Smooth muscle cell of the brain vasculature (primary cell): ENCODE data around the gene BMPR2.
"Not testable (repeated sequence)": the region's sequence is repeated elsewhere in the genome, so short reads cannot be mapped to it uniquely, and the experiment has no call there.

ENCODE experiments used
- DNase-seq: peaks from one replicate; pipeline ENCODE4 v3.0.0-alpha.2; 2012; ENCODE audit warnings: low read depth, low spot score

Gene BMPR2

DNA sequence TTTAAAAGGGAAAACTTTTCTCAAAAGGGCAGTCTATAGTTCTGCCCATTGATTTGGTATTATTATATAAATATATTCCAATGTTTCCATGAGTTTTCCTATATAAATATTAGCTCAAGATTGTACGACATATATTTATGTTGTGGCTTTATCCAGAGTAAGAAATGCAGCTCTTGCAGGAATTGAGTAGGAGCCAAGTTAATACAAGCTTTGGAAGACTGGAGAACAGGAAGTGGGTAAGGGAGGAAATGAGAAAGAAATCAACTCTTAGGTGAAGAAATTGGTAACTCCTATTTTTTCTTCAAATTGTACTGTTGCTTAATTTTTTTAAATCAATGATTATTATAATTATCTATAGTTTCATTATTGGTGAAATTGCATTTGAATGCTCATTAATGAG is 153.3 kb downstream of the BMPR2 start:
- DNase-seq: no peak

DNA sequence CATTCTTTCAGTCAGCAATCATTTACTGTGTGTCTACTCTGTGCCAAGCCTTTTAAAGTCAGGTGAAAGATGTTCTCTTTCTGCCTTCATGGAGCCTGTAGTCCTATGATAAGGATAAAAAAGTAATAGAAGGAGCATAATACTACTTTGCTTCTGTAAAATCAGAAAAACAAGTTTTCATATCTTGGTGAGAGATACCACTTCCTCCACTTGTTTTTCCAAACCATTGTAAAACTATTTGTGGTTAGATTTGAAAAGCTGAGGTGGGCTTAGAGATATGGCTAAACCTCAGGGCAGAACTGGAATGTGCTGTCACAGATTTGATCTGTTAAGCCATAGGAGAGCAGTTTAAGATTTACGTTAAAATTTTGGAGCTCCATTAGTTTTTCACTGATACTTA is 153.9 kb downstream of the BMPR2 start:
- no peak for DNase-seq

DNA sequence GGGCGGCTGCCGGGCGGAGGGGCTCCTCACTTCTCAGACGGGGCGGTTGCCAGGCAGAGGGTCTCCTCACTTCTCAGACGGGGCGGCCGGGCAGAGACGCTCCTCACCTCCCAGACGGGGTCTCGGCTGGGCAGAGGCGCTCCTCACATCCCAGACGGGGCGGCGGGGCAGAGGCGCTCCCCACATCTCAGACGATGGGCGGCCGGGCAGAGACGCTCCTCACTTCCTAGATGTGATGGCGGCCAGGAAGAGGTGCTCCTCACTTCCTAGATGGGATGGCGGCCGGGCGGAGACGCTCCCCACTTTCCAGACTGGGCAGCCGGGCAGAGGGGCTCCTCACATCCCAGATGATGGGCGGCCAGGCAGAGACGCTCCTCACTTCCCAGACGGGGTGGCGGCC is 159.2 kb downstream of the BMPR2 start:
- DNase-seq: not testable (repeated sequence)

GRCh38 chr2:202541137-202541536 is 165.0 kb downstream of the BMPR2 start:
- DNase-seq: no peak

DNA sequence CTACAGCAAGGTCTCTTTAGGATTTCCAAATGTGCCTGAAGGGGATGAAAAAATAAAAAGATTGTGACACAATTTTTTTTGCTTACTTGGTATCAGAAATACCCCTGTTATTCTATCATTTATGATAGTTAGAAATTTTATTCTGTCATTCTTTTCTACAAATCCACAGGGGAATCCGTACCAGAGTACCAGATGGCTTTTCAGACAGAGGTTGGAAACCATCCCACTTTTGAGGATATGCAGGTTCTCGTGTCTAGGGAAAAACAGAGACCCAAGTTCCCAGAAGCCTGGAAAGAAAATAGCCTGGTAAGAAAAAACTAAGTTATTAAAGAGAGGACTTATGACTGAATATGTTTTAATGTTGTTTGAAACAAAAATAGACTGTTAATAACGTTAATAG is 166.0 kb downstream of the BMPR2 start:
- no peak for DNase-seq

GRCh38 chr2:202545523-202545922 is 169.4 kb downstream of the BMPR2 start:
- no peak for DNase-seq

DNA sequence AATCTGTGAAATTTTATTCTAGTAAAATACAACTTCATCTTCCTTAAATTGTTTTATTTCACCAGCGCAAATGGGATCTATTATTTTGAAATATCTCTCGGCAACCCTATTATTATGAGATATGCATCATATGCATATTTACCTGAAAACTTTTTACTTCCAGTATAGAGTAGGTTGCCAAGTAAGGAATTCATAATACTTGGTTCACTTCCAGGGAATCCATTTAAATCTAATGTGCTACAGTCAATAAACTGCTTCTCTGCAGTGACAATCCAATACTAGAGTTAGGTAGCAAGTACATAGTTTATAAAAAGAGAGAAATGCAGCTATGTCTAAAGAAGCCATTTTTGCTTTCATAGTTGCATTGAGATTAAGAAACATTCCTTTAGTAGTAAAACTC is 169.8 kb downstream of the BMPR2 start:
- DNase-seq: no peak

GRCh38 chr2:202546499-202547141 is 170.5 kb downstream of the BMPR2 start:
- DNase-seq: peak; percentile 41

DNA sequence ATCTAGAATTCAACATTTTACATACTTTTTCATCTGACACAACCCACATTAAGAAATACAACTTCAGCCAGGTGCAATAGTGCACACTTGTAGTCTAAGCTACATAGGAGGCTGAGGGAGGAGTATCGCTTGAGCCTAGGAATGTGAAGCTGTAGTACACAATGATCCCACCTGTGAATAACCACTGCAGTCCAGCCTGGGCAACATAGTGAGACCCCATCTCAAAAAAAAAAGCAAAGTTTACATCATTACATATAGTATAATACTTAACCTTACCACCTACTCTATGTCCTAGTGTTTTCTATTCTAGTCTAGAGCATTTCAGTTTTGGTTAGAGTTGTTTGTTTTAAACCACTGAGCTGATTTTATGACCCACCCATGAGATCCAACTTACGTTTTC is 172.1 kb downstream of the BMPR2 start:
- no peak for DNase-seq

GRCh38 chr2:202551000-202551399 is 174.9 kb downstream of the BMPR2 start:
- peak; percentile 41 for DNase-seq

- DNase-seq: no peak
Observed at GRCh38 chr2:202555356-202555755, 179.2 kb downstream of the BMPR2 start.

DNA sequence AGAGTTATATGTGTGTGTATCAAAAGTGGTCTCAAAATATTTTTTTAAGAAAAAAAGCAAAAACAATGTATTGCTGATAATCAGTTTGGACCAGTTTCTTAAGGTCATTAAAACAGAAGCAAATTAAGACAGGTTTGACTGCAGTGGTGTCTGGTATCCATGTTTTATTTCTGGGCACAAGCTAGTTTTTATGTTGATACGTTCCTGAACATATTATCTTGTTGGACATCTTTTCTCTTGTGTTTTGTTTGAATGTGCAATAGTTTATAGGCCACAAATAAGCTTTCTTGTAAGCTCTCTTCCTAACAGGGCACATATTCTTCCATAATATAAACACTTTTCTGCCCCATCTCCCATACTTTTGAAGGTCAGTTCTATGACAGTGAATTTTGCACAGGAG is 184.1 kb downstream of the BMPR2 start:
- DNase-seq: no peak

GRCh38 chr2:202564226-202564625 is 188.1 kb downstream of the BMPR2 start:
- no peak for DNase-seq

- no peak for DNase-seq
Observed at GRCh38 chr2:202566286-202566685, 190.2 kb downstream of the BMPR2 start.

GRCh38 chr2:202574541-202574940 is 198.4 kb downstream of the BMPR2 start:
- DNase-seq: no peak

DNA sequence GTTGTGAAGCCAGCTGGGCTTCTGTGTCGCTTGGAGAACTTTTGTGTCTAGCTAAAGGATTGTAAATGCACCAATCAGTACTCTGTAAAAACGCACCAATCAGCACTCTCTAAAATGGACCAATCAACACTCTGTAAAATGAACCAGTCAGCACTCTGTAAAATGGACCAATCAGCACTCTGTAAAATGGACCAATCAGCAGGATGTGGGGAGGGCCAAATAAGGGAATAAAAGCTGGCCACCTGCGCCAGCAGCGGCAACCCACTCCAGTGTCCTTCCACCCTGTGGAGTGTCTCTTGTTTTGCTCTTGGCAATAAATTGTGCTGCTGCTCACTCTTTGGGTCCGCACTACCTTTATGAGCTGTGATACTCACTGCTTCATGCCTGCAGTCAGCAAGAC is 199.1 kb downstream of the BMPR2 start:
- not testable (repeated sequence) for DNase-seq

DNA sequence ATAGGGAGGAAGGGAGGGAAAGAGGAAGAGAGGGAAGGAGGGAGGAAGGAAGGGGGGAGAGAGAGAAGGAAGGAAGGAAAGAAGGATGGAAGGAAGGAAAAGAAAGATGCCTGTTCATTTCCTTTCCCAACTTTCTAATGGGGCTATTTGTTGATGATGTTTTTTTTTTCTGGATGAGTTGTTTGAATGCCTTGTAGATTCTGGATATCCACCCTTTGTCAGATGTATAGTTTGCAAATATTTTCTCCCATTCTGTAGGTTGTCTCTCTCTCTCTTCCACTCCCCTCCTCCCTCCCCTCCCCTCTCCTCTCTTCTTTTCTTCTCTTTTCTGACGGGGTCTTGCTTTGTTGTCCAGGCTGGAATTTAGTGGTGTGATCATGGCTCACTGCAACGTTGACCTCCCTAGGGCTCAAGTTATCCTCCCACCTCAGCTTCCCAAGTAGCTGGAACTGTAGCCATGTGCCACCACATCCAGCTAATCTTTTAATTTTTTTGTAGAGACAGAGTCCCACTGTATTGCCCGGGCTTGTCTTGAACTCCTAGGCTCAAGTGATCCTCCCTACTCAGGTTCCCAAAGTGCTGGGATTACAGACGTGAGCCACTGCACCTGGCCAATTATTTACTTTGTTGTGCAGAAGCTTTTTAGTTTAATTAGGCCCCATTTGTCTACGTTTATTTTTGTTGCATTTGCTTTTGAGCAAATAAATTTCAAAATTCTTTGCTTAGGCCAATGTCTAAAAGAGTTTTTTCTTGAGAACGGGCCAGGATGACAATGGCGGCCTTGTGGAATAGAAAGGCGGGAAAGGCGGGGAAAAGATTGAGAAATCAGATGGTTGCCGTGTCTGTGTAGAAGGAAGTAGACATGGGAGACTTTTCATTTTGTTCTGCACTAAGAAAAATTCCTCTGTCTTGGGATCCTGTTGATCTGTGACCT is 201.4 kb downstream of the BMPR2 start:
- no peak for DNase-seq

DNA sequence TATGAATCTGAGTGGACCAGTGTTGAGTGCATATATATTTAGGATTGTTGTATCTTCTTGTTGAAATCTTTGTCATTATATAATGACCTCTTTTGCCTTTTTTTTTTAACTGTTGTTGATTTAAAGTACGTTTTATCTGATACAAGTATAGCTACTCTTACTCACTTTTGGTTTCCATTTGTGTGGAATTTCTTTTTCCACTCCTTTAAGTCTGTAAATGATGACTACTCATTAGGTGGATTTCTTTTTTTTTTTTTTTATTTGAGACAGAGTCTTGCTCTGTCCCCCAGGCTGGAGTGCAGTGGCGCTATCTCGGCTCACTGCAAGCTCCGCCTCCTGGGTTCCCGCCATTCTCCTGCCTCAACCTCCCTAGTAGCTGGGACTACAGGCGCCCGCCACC is 206.7 kb downstream of the BMPR2 start:
- DNase-seq: not testable (repeated sequence)

DNA sequence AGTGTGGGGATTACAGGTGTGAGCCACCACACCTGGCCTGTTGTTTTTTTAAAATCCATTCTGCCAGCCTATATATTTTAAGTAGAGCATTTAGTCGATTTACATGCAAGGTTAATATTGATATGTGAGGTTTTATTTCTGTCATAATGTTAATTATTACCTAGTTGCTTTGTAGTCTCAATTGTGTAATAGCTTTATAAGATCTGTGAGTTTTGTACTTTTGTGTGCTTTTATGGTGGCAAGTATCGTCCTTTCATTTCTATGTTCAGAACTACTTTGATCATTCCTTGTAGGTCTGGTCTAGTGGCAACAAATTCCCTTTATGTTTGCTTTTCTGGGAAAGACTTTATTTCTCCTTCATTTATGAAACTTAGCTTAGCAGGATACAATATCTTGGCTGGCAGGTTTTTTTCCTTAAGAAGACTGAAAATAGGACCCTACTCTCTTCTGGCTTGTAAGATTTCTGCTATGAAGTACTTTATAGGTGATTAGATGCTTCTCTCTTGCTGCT is 207.6 kb downstream of the BMPR2 start:
- no peak for DNase-seq

GRCh38 chr2:202588647-202589581 is 212.8 kb downstream of the BMPR2 start:
- peak; percentile 41 for DNase-seq

- DNase-seq: no peak
Observed at GRCh38 chr2:202589582-202589949, 213.4 kb downstream of the BMPR2 start.

DNA sequence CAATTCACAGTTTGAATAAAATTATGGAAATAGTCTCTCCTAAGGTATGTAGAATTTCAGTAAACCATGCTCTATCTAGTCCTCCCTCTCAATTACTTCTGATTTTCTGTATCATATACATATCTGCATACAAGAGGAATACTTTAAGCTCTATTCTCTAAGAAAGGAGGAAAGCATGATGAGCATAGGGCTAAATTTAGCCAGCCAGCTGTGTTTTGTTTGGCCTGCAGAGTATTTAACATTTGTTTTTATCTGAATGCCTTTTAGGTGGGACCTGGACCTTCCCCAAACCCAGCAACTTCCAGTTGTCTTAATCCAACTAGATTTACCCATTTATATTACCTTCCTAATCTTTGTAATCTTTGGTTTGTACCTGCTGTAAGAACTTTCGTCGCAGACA is 216.4 kb downstream of the BMPR2 start:
- DNase-seq: no peak
